Measurements from ENCODE around the gene PHKB. TPM values are rescaled to one million over a fixed set of nuclear protein-coding genes. Genes with fewer than 3 reads are reported as not detected.

Gene PHKB
- total RNA-seq, 1 experiment from 2014 or later, result 38.8 TPM

DNA sequence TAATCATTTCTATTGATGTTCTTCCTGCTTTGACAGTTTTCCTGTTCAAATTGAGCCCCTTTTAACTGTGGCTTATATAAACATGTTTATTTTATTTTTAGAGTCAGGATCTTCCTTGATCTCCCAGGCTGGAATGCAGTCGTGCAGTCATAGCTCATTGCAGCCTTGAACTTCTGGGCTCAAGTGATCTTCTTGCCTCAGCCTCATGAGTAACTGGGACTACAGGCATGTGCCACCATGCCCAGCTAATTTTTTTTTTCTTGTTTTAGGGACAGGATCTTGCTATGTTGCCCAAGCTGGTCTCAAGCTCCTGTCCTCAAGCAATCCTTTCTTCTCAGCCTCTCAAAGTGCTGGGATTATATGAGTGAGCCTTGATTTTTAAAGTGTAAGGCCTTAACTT is 14.7 kb downstream of the PHKB start:
- H2AK5ac ChIP-seq (ENCODE audit: insufficient read length, low read length), result no peak overlapping the region
- H3K18ac ChIP-seq (ENCODE audit: insufficient read length, low read depth, low read length), result no peak overlapping the region
- no peaks in the 10 kb centered on the region for H3K9me3 ChIP-seq (ENCODE audit: control insufficient read depth, low read depth, low read length)
- H3K14ac ChIP-seq (ENCODE audit: insufficient read depth, low read length), result no peak overlapping the region
- H4K91ac ChIP-seq (ENCODE audit: insufficient read length, low read depth, low read length), result no peak overlapping the region
- DNase-seq, result no peak
- H2BK20ac ChIP-seq (ENCODE audit: low read depth, low read length, poor library complexity, severe bottlenecking), result no peak overlapping the region
- no peaks in the 10 kb centered on the region for H3K4me1 ChIP-seq (ENCODE audit: insufficient read depth, low read length)
- H2BK5ac ChIP-seq (ENCODE audit: insufficient read length, low read length), result no peak overlapping the region
- no CpG with 5 or more reads among the region's 1 CpG for WGBS (ENCODE audit: extremely low coverage, insufficient read length, low lambda C conversion rate)
- H2BK120ac ChIP-seq (ENCODE audit: low read depth, low read length, poor library complexity, severe bottlenecking), result no peak overlapping the region
- H2BK15ac ChIP-seq (ENCODE audit: low read depth, low read length), result no peak overlapping the region
- Mint-ChIP-seq H3K4me3 (no peak overlapping the region), H3K27me3 (ENCODE audit: low read depth) (no peaks in the 10 kb centered on the region), H3K27ac (no peak overlapping the region), H3K36me3 (ENCODE audit: insufficient read depth in 1 of 3, low read depth in 3 of 3) (no peaks in the 10 kb centered on the region; a peak in 1 of 7 replicates), H3K4me1 (peaks cover 0 to 7% of the 10 kb centered on the region in 2 experiments; a peak in 2 of 4 replicates), H3K9me3 (no peaks in the 10 kb centered on the region)
- no peaks in the 10 kb centered on the region for H4K20me1 ChIP-seq (ENCODE audit: control insufficient read depth, insufficient read depth, insufficient read length)
- no peak overlapping the region for H3K9ac ChIP-seq (ENCODE audit: extremely low read depth, insufficient read length, low read length)
- no peak overlapping the region for H3K27ac ChIP-seq (ENCODE audit: insufficient read length, low read depth, low read length)
- no peak overlapping the region for H3T11ph ChIP-seq (ENCODE audit: low read length)
- no peak overlapping the region for H4K5ac ChIP-seq (ENCODE audit: insufficient read length, low read depth, low read length)
- H2BK12ac ChIP-seq (ENCODE audit: insufficient read length, low read depth, low read length), result no peak overlapping the region
- H3K4ac ChIP-seq (ENCODE audit: low read depth, low read length), result no peak overlapping the region
- no peak overlapping the region for H3K4me2 ChIP-seq (ENCODE audit: insufficient read depth, insufficient read length, low read length)
- H2AFZ ChIP-seq (ENCODE audit: low read length), result no peak overlapping the region
- H4K8ac ChIP-seq (replicated peaks; ENCODE audit: insufficient read length, low read depth, low read length), result no peak overlapping the region
- no peaks in the 10 kb centered on the region for H3K27me3 ChIP-seq (ENCODE audit: insufficient read depth, low read length)
- H3K23ac ChIP-seq (ENCODE audit: insufficient read length, low read depth, low read length), result no peak overlapping the region
- H3K79me1 ChIP-seq (ENCODE audit: insufficient read depth, low read depth, low read length, poor library complexity, severe bottlenecking), result no peaks in the 10 kb centered on the region
- TF ChIP-seq, protein P1, sequence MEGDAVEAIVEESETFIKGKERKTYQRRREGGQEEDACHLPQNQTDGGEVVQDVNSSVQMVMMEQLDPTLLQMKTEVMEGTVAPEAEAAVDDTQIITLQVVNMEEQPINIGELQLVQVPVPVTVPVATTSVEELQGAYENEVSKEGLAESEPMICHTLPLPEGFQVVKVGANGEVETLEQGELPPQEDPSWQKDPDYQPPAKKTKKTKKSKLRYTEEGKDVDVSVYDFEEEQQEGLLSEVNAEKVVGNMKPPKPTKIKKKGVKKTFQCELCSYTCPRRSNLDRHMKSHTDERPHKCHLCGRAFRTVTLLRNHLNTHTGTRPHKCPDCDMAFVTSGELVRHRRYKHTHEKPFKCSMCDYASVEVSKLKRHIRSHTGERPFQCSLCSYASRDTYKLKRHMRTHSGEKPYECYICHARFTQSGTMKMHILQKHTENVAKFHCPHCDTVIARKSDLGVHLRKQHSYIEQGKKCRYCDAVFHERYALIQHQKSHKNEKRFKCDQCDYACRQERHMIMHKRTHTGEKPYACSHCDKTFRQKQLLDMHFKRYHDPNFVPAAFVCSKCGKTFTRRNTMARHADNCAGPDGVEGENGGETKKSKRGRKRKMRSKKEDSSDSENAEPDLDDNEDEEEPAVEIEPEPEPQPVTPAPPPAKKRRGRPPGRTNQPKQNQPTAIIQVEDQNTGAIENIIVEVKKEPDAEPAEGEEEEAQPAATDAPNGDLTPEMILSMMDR (conservative IDR thresholded peaks at IDR 0.05), result no peak
- H3K23me2 ChIP-seq (ENCODE audit: insufficient read length, low read depth, low read length, poor library complexity, severe bottlenecking), result no peaks in the 10 kb centered on the region
- no peaks in the 10 kb centered on the region for H3K79me2 ChIP-seq (ENCODE audit: insufficient read depth, low read length)
- H3K56ac ChIP-seq (ENCODE audit: insufficient read length, low read depth, low read length), result no peak overlapping the region
